Cerebellar cortex (tissue), 1 donor: ENCODE data around the gene FCF1.
A peak's percentile ranks its signal among the peaks of the same experiment; 100 is the strongest.
"Not testable (repeated sequence)": the region's sequence is repeated elsewhere in the genome, so short reads cannot be mapped to it uniquely, and the experiment has no call there.

Experiments
- DNase-seq: peaks from one replicate; pipeline ENCODE4 v3.0.0-alpha.2; 2015; ENCODE audit warnings: low spot score

The FCF1 gene

DNA sequence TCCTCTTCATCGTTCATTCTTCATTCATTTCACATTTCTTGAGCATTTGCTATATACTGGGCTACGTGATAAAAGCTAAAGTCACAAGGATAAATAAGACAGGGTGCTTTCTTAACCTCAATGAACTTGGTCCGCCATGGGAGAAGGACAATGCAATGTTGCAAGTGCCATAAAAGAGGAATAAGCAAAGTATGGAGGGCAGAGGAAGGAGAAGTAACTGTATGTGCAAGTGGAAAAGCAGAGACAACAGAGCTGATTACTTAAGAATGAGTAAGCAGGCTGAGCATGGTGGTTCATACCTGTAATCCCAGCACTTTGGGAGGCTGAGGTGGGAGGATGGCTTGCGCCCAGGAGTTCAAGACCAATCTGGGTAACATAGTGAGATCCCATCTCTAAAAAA lies 14.5 kb upstream of the FCF1 start:
- DNase-seq, result no peak

- no peak for DNase-seq
Measured at GRCh38 chr14:74702293-74702692, 10.7 kb upstream of the FCF1 start.

GRCh38 chr14:74703043-74703442 lies 9.9 kb upstream of the FCF1 start:
- no peak for DNase-seq

GRCh38 chr14:74704656-74705055 lies 8.3 kb upstream of the FCF1 start:
- no peak for DNase-seq

- no peak for DNase-seq
Measured at GRCh38 chr14:74705613-74706500, 7.1 kb upstream of the FCF1 start.

DNA sequence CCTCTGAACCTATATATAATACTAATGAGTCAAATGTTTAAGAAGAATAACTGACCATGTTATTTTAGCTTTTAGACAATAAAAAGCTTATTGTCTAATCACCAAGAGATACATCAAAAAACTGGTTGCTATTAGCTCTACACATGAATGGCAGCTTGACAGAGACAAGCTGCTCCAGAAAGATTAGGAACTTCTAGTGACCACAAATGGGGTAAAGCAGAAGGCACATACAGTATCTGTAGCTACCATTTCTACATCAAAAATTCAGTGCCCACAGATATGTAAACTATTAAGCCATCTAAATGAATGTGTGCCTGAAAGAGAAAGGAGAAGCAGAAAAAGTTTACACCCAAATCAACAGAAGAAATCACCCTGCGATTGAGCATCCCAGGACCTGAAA lies 2.5 kb upstream of the FCF1 start:
- no peak for DNase-seq

DNA sequence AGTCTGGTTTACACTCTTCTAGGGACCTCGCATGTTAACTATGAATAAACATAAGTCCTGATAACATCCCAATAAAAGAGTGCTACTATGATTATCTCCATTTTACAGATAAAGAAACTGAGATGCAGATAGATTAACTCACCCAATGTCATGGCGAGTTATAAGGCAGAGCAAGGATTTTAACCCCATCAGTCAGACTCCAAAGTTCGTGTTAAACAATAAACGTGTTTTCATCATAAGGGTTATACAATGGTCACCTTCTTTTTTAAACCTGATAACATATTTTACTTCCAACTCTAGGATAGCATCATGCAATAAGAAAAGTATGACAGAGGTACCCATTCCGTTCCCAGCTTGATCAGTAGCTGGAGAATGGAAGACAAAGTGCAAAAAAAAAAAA lies 1.3 kb upstream of the FCF1 start:
- DNase-seq, result no peak

DNA sequence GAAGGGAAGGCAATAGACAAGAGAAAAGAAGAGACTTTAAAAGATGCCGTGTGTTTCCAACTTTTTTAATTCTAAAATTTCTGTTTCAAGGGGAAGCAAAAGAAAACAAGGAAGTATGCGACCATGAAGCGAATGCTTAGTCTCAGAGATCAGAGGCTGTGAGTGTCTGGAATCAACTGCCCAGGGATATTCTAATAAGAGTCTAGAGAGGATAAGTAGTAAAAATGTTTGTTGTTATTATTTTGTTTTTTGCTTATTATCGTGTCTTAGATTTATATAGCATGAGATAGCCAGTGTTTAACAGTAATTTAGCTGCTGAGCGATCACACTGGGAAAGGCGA lies 421 bp downstream of the FCF1 start:
- DNase-seq, result no peak

DNA sequence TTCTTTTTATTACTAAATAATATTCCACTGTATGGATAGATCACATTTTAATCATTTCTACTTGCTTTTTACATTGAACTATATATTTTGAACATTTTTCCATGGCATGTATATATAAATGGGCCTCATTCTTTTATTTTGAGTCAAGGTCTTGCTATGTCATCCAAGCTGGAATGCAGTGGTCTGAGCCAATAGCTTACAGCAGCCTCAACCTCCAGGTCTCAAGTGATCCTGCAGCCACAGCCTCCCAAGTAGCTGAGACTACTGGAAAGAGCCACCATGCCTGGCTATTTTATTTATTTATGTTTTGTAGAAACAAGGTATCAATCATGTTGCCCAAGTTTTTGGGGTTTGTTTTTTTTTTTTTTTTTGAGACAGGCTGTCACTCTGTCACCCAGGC lies 7.6 kb downstream of the FCF1 start:
- no peak for DNase-seq

GRCh38 chr14:74723134-74723533 lies 10.2 kb downstream of the FCF1 start:
- DNase-seq, result no peak

DNA sequence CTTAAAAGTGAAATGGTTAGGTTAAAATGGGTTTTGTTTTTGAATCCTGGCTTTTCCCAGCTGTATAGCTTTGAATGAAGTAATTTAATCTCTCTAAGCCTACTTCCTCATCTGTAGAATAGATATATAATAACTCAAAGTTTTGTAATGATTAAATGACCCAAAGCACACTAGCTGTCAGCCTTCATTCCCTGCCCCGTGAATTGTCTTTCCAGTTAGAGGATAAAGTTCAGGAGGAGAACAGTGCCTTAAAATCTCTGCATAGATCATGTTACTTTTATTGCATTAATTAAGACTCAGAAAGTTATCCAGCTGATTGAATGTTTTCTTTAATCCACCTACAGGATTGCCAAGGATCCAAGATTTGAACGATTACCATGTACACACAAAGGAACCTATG lies 19.4 kb downstream of the FCF1 start:
- no peak for DNase-seq

- DNase-seq, result no peak
Measured at GRCh38 chr14:74733221-74733620, 20.3 kb downstream of the FCF1 start.

GRCh38 chr14:74735125-74735524 lies 22.2 kb downstream of the FCF1 start:
- DNase-seq, result no peak

- no peak for DNase-seq
Measured at GRCh38 chr14:74737753-74738325, 24.9 kb downstream of the FCF1 start.

- no peak for DNase-seq
Measured at GRCh38 chr14:74739293-74740030, 26.5 kb downstream of the FCF1 start.

- DNase-seq, result no peak
Measured at GRCh38 chr14:74747237-74747636, 34.3 kb downstream of the FCF1 start.

DNA sequence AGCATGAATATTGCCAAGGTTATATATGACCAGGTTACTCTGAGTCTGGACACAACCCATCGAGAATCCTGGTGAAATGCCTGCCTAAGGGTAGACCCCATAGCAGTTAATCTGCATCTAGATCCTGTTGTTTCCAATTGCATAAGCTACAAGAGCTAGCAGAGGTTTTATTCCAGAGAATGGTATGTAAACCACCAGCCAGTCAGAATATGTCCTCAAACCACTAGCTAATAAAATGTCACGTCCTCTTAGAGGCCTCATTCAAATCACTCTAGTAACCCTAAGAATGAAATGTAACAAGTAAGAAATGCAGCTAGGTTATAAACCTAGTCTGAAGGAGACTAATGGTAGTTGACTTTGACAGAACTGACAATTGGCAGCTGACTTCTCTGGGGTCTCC lies 41.2 kb downstream of the FCF1 start:
- no peak for DNase-seq

- DNase-seq, result no peak
Measured at GRCh38 chr14:74754899-74755298, 42.0 kb downstream of the FCF1 start.

DNA sequence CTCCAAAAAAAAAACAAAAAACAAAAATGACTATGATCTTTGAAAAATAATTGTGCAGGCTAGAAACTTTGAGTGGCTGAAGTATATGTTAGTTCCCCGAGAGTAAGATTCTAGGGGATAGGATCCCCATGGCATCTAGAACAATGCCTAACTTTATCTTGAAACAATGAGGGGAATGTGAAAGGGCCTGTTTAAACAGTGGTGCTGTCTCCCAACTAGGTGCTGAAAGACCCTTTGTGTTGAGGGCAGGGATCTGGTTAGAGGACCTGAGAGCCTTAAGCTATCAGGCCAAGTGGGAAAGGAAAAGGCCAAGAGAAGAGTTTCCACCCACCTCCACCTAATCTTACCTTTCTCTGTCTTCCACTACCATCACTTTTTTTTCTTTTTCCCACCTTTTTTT lies 43.4 kb downstream of the FCF1 start:
- no peak for DNase-seq

- DNase-seq, result not testable (repeated sequence)
Measured at GRCh38 chr14:74758505-74758904, 45.6 kb downstream of the FCF1 start.

DNA sequence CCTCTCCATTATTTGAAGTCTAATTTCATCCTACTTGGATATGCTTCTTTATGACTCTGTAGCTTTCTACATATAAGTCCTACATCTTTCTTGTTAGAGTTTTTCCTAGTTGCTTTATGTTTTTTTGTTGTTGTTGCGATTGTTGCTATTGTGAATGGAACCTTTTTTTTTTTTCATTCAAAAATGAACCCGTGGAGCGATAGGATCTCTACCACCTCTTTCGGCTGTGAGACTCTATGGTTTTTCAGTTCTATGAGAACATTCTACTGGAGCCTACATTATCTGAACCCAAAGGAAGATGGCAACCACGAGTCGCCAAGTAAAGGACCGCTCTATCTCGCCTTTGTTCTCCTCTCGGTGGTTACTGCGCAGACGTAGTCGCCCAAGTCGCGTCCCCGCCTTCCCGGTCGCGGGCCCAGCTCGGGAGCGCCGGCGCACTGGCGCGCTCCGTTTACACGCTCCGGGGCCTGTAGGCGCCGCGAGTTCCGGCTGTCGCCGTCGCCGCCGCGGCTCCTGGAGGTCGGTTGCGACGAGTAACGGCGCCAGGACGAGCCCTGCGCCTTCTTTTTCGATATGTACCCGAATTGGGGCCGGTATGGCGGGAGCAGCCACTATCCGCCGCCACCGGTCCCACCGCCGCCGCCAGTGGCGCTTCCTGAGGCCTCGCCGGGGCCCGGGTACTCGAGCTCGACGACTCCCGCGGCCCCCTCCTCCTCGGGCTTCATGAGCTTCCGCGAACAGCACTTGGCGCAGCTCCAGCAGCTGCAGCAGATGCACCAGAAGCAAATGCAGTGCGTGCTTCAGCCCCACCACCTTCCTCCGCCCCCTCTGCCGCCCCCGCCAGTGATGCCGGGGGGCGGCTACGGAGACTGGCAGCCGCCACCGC lies 50.2 kb downstream of the FCF1 start, which contains the start of gene YLPM1:
Gene YLPM1 (plus strand): TSS at position 400 of the 886 bp plus-strand sequence. CDS start 174 bp downstream, at position 574.
- peak; percentile 97 for DNase-seq
